ENCODE data around the gene IQCH.

- no peak for TF ChIP-seq CTCF (IDR thresholded peaks at IDR 0.05)
- TF ChIP-seq POLR2AphosphoS5 (IDR thresholded peaks at IDR 0.05): no peak
- no peak for TF ChIP-seq EP300 (IDR thresholded peaks at IDR 0.05; ENCODE audit: low read depth)
- TF ChIP-seq POLR2A (IDR thresholded peaks at IDR 0.05): no peak
Observed at GRCh38 chr15:67480741-67481140, 226.2 kb downstream of the IQCH start.

All from transverse colon (tissue), 4 donors.